OCI-LY1 (cell line): Measurements from ENCODE around the gene MYO3B.

ENCODE experiments used
- H2AFZ ChIP-seq: fragments of 200-600 bp; sonication (generic), shearing (Covaris generic); 2 replicates; pipeline ENCODE4 v1.6.0; 2014; ENCODE audit warnings: antibody characterized with exemption, mild to moderate bottlenecking, low read length
- H3F3A ChIP-seq: fragments of 200-600 bp; sonication (generic), shearing (Covaris generic); 2 replicates; pipeline ENCODE4 v1.6.0; 2014; ENCODE audit warnings: mild to moderate bottlenecking, antibody characterized with exemption, low read length, moderate library complexity; ENCODE audit not compliant: insufficient read depth
- H3K27ac ChIP-seq: fragments of 200-600 bp; sonication (generic); 2 replicates; pipeline ENCODE4 v1.5.1; 2014; ENCODE audit warnings: low read length, mixed run types, mild to moderate bottlenecking, low read depth; ENCODE audit not compliant: poor library complexity, severe bottlenecking
- H3K27me3 ChIP-seq: fragments of 200-600 bp; sonication (generic); 2 replicates; pipeline ENCODE4 v1.6.0; 2014; ENCODE audit warnings: antibody characterized with exemption, mild to moderate bottlenecking, low read length, moderate library complexity; ENCODE audit not compliant: insufficient read depth
- H3K36me3 ChIP-seq: fragments of 200-600 bp; sonication (generic); 2 replicates; pipeline ENCODE4 v1.6.1; 2014; ENCODE audit warnings: mild to moderate bottlenecking, antibody characterized with exemption, low read length, moderate library complexity, mixed read lengths; ENCODE audit not compliant: insufficient read depth
- H3K4me1 ChIP-seq: fragments of 200-600 bp; sonication (generic); 2 replicates; pipeline ENCODE4 v1.5.1; 2014; ENCODE audit warnings: mild to moderate bottlenecking, low read length, moderate library complexity; ENCODE audit not compliant: insufficient read depth, severe bottlenecking
- H3K4me2 ChIP-seq: fragments of 200-600 bp; sonication (generic), shearing (Covaris generic); 2 replicates; pipeline ENCODE4 v1.6.1; 2014; ENCODE audit warnings: low read length
- H3K4me3 ChIP-seq: fragments of 200-600 bp; sonication (generic); 2 replicates; pipeline ENCODE4 v1.5.1; 2014; ENCODE audit warnings: low read length, low read depth, mild to moderate bottlenecking, mixed read lengths; ENCODE audit not compliant: poor library complexity, severe bottlenecking
- H3K79me2 ChIP-seq: fragments of 200-600 bp; shearing (Covaris generic); 2 replicates; pipeline ENCODE4 v1.6.1; 2016; ENCODE audit warnings: mixed run types, low read length, mixed read lengths; ENCODE audit not compliant: insufficient read depth
- H3K9ac ChIP-seq: fragments of 200-600 bp; sonication (generic), shearing (Covaris generic); 2 replicates; pipeline ENCODE4 v1.6.1; 2014; ENCODE audit warnings: mild to moderate bottlenecking, low read length, mixed read lengths
- H3K9me2 ChIP-seq: fragments of 200-600 bp; sonication (generic), shearing (Covaris generic); 2 replicates; pipeline ENCODE4 v1.6.1; 2014; ENCODE audit warnings: low read depth, mild to moderate bottlenecking, low read length, mixed read lengths
- H3K9me3 ChIP-seq: fragments of 200-600 bp; shearing (Covaris generic); 2 replicates; pipeline ENCODE4 v1.6.1; 2014; ENCODE audit warnings: low read length, mixed read lengths
- H4K20me1 ChIP-seq: fragments of 200-600 bp; sonication (generic), shearing (Covaris generic); 2 replicates; pipeline ENCODE4 v1.6.0; 2016; ENCODE audit warnings: mild to moderate bottlenecking, low read length; ENCODE audit not compliant: insufficient read depth
- CTCF ChIP-seq: fragments of 200-600 bp; sonication (generic), shearing (Covaris generic); IDR thresholded peaks from 2 replicates; pipeline ENCODE4 v1.5.1; 2017; ENCODE audit warnings: mild to moderate bottlenecking, antibody characterized with exemption, low read length, moderate library complexity, mixed read lengths
- EZH2 ChIP-seq: fragments of 200-600 bp; sonication (generic), shearing (Covaris generic); IDR thresholded peaks from 2 replicates; pipeline ENCODE4 v1.8.0; 2017; ENCODE audit warnings: borderline replicate concordance, mixed run types, mild to moderate bottlenecking, antibody characterized with exemption, low read length, moderate library complexity, mixed read lengths

The MYO3B gene

GRCh38 chr2:170365003-170365402, 187.1 kb downstream of the MYO3B start:
- Histone ChIP-seq H2AFZ (no peak overlapping the region), H3F3A (no peaks in the 10 kb centered on the region), H3K4me2 (no peak overlapping the region), H3K36me3 (no peaks in the 10 kb centered on the region), H3K4me1 (peaks cover 55% of the 10 kb centered on the region), H3K9me3 (no peaks in the 10 kb centered on the region), H3K27ac (no peak overlapping the region), H4K20me1 (no peaks in the 10 kb centered on the region), H3K27me3 (no peaks in the 10 kb centered on the region), H3K9ac (no peak overlapping the region), H3K79me2 (no peaks in the 10 kb centered on the region), H3K4me3 (no peak overlapping the region), H3K9me2 (no peaks in the 10 kb centered on the region)
- TF ChIP-seq CTCF (no peak), EZH2 (no peak)

DNA sequence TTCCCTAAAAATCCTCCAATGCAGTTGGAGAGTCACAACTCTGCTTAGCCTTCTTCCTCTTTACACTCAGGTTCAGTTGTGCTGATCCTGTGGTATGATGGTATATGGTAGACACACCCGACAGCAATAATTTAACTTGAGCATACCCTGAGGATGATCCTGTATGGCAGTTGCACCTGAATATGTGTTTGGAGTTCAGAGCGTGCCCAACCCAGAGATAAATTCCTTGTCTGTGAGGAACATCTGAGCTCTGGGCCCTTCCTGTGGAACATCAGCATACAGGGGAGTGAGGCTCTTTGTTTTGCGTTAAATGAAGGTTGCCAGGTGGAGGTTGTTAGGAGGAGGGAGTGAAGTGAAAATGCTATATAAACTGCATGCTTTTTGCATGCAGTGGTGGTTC, 187.7 kb downstream of the MYO3B start:
- H3K4me1 ChIP-seq, result peaks cover 62% of the 10 kb centered on the region
- no peaks in the 10 kb centered on the region for H3K9me2 ChIP-seq
- no peak overlapping the region for H3K27ac ChIP-seq
- H2AFZ ChIP-seq, result no peak overlapping the region
- no peak for TF ChIP-seq CTCF
- no peak for TF ChIP-seq EZH2
- H3K27me3 ChIP-seq, result no peaks in the 10 kb centered on the region
- H3K9me3 ChIP-seq, result no peaks in the 10 kb centered on the region
- H3K9ac ChIP-seq, result no peak overlapping the region
- H3K79me2 ChIP-seq, result no peaks in the 10 kb centered on the region
- no peaks in the 10 kb centered on the region for H4K20me1 ChIP-seq
- no peaks in the 10 kb centered on the region for H3K36me3 ChIP-seq
- no peak overlapping the region for H3K4me2 ChIP-seq
- no peak overlapping the region for H3K4me3 ChIP-seq
- no peaks in the 10 kb centered on the region for H3F3A ChIP-seq

DNA sequence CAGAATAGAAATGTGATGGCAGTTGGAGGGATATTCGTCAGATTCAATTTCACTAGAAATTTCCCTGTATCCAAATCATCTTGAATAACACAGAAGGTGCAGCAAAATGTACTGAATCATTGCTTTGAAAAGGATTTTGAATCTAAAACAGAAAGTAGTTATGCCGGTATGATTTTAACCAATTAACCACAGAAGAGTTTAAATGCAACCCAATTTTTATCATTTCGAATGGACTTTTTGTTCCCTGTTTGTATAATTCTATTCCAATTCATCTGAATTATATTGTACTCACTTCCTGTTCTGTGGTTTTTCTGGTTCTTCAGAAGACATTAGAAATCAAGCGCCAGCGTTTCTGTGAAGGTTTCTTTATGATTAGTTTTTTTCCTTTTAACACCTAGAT, 190.4 kb downstream of the MYO3B start:
- Histone ChIP-seq H3K4me3 (no peak overlapping the region), H3K36me3 (no peaks in the 10 kb centered on the region), H4K20me1 (no peaks in the 10 kb centered on the region), H3K9me2 (no peaks in the 10 kb centered on the region), H3K9ac (no peak overlapping the region), H2AFZ (no peak overlapping the region), H3K27ac (no peak overlapping the region), H3K9me3 (no peaks in the 10 kb centered on the region), H3K79me2 (no peaks in the 10 kb centered on the region), H3F3A (no peaks in the 10 kb centered on the region), H3K4me1 (peaks cover 48% of the 10 kb centered on the region), H3K4me2 (no peak overlapping the region; the same call in 1 of the 2 replicates), H3K27me3 (no peaks in the 10 kb centered on the region)
- no peak for TF ChIP-seq CTCF
- TF ChIP-seq EZH2, result no peak
